Measurements from ENCODE around the gene EXOSC2. TPM values are rescaled to one million over a fixed set of nuclear protein-coding genes. Genes with fewer than 3 reads are reported as not detected.

EXOSC2 gene
- total and polyA plus RNA-seq, 2 of the 13 experiments (the other 11 are each of a cell fraction or from before 2014, with no cell fraction given), result 27.5 to 63.8 TPM

DNA sequence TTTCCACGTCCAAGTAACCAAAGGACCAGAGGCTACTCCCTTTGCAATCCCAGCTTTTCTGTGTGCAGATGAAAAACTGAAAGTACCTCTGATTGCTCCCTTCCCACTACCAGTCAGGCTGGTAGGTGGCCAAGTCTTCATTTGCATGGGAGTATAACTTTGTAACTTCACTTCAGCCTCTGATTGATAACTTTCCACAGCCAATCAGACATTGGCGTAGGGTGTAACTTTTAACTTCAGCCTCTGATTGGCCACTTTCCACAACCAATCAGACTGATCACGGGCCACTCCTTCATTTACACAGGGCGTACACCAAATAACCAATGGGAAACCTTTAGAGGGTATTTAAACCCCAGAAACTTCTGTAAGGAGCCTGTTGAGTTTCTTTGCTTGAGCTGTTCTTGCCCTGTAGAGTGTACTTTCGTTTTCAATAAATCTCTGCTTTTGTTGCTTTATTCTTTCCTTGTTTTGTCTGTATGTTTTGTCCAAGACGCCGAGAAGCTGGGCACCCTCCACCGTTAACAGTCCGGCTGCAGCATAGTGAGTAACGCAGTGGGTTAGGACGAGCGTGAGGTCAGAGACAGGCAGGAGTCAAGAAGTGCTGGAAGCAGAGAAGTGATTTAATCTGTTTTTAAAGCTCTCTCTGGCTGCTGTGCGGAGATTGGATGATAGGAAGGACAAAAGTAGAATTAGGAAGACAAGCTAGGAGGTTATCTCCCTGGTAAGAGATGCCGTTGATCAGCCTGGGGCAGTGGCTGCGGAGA lies 3.5 kb upstream of the EXOSC2 start (continued):
- peak; percentile 48; the same call in 1 of the 2 replicates for TF ChIP-seq ERF (CRISPR knock-in tag; IDR thresholded peaks at IDR 0.05)
- TF ChIP-seq ZNF337 (CRISPR knock-in tag; IDR thresholded peaks at IDR 0.05; ENCODE audit: borderline replicate concordance, low read depth), result no peak
- 0 out of 2 replicates have a peak, but pooled peaks have one; percentile 46 for TF ChIP-seq ZMAT3 (CRISPR knock-in tag; conservative IDR thresholded peaks at IDR 0.05)
- TF ChIP-seq RELA (CRISPR knock-in tag; IDR thresholded peaks at IDR 0.05), result no peak
- no peak for TF ChIP-seq ZNF567 (CRISPR knock-in tag; IDR thresholded peaks at IDR 0.05; ENCODE audit: borderline replicate concordance)
- no peak for TF ChIP-seq HNRNPUL1 (IDR thresholded peaks at IDR 0.05; ENCODE audit: low read depth, low read length)
- TF ChIP-seq ZNF782 (CRISPR knock-in tag; IDR thresholded peaks at IDR 0.05; ENCODE audit: borderline replicate concordance), result no peak
- TF ChIP-seq POGZ (CRISPR knock-in tag; IDR thresholded peaks at IDR 0.05), result no peak
- peak; percentile 42 for TF ChIP-seq ASH2L (IDR thresholded peaks at IDR 0.05; ENCODE audit: insufficient read length, low read depth, low read length)
- no peak for TF ChIP-seq ZNF383 (CRISPR knock-in tag; IDR thresholded peaks at IDR 0.05; ENCODE audit: borderline replicate concordance)
- TF ChIP-seq, protein P1, sequence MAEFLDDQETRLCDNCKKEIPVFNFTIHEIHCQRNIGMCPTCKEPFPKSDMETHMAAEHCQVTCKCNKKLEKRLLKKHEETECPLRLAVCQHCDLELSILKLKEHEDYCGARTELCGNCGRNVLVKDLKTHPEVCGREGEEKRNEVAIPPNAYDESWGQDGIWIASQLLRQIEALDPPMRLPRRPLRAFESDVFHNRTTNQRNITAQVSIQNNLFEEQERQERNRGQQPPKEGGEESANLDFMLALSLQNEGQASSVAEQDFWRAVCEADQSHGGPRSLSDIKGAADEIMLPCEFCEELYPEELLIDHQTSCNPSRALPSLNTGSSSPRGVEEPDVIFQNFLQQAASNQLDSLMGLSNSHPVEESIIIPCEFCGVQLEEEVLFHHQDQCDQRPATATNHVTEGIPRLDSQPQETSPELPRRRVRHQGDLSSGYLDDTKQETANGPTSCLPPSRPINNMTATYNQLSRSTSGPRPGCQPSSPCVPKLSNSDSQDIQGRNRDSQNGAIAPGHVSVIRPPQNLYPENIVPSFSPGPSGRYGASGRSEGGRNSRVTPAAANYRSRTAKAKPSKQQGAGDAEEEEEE (CRISPR knock-in tag; IDR thresholded peaks at IDR 0.05; ENCODE audit: borderline replicate concordance), result no peak
- TF ChIP-seq JARID2 (CRISPR knock-in tag; IDR thresholded peaks at IDR 0.05; ENCODE audit: insufficient replicate concordance), result no peak
- no peak for TF ChIP-seq MED13 (CRISPR knock-in tag; IDR thresholded peaks at IDR 0.05)
- no peak for TF ChIP-seq PCBP2 (optimal IDR thresholded peaks at IDR 0.05; ENCODE audit: low read depth, low read length, poor library complexity, severe bottlenecking)
- TF ChIP-seq, protein P2, sequence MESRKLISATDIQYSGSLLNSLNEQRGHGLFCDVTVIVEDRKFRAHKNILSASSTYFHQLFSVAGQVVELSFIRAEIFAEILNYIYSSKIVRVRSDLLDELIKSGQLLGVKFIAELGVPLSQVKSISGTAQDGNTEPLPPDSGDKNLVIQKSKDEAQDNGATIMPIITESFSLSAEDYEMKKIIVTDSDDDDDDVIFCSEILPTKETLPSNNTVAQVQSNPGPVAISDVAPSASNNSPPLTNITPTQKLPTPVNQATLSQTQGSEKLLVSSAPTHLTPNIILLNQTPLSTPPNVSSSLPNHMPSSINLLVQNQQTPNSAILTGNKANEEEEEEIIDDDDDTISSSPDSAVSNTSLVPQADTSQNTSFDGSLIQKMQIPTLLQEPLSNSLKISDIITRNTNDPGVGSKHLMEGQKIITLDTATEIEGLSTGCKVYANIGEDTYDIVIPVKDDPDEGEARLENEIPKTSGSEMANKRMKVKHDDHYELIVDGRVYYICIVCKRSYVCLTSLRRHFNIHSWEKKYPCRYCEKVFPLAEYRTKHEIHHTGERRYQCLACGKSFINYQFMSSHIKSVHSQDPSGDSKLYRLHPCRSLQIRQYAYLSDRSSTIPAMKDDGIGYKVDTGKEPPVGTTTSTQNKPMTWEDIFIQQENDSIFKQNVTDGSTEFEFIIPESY (CRISPR knock-in tag; IDR thresholded peaks at IDR 0.05), result no peak
- no peak for TF ChIP-seq ZNF644 (CRISPR knock-in tag; IDR thresholded peaks at IDR 0.05; ENCODE audit: low read depth)
- TF ChIP-seq FOSL2 (CRISPR knock-in tag; IDR thresholded peaks at IDR 0.05), result 0 out of 2 replicates have a peak, but pooled peaks have one; percentile 20
- TF ChIP-seq, protein P3, sequence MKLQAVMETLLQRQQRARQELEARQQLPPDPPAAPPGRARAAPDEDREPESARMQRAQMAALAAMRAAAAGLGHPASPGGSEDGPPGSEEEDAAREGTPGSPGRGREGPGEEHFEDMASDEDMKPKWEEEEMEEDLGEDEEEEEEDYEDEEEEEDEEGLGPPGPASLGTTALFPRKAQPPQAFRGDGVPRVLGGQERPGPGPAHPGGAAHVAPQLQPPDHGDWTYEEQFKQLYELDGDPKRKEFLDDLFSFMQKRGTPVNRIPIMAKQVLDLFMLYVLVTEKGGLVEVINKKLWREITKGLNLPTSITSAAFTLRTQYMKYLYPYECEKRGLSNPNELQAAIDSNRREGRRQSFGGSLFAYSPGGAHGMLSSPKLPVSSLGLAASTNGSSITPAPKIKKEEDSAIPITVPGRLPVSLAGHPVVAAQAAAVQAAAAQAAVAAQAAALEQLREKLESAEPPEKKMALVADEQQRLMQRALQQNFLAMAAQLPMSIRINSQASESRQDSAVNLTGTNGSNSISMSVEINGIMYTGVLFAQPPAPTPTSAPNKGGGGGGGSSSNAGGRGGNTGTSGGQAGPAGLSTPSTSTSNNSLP (IDR thresholded peaks at IDR 0.05; ENCODE audit: low read depth, low read length), result peak; percentile 43; the same call in 1 of the 2 replicates
- TF ChIP-seq TAF1 (CRISPR knock-in tag; IDR thresholded peaks at IDR 0.05), result peak; percentile 59; the same call in 1 of the 2 replicates
- TF ChIP-seq ZBTB8A (CRISPR knock-in tag; IDR thresholded peaks at IDR 0.05; ENCODE audit: borderline replicate concordance, low read depth), result no peak
- TF ChIP-seq SCMH1 (CRISPR knock-in tag; IDR thresholded peaks at IDR 0.05; ENCODE audit: borderline replicate concordance), result no peak
- no peak for TF ChIP-seq SUZ12 (IDR thresholded peaks at IDR 0.05; ENCODE audit: low read depth, low read length)
